H1 (cell line): ENCODE results near the gene C1GALT1. TPM values are rescaled to one million over a fixed set of nuclear protein-coding genes. Genes with fewer than 3 reads are reported as not detected.

Experiments used
- CTCF ChIA-PET: fragments of 300-600 bp; sonication (Branson Sonifier 250); formaldehyde crosslinking; loops from one replicate; lab custom pipeline; 2021; ENCODE audit not compliant: partially characterized antibody; lab: Charles Lee
- POLR2A ChIA-PET: fragments of 300-600 bp; sonication (Branson Sonifier 250); formaldehyde crosslinking; loops from one replicate; lab custom pipeline; 2021; ENCODE audit warnings: inconsistent platforms; ENCODE audit not compliant: partially characterized antibody; lab: Charles Lee
- DNase-seq, 2 experiments: peaks; one replicate each; pipeline versions ENCODE4 v3.0.0 to v3.0.0-alpha.2; 2010 to 2022; ENCODE audit warnings: low spot score in 2 of 2, low read depth in 1 of 2, mixed read lengths in 1 of 2
- FAIRE-seq: peaks from 2 replicates; lab custom pipeline; 2011; peaks lifted over from hg19 to GRCh38; lab: Jason Lieb, UNC
- H2AFZ ChIP-seq: 2 replicates; pipeline ENCODE4 v1.8.1; 2012; ENCODE audit warnings: low read length, inconsistent platforms
- H2AK5ac ChIP-seq: 2 replicates; pipeline ENCODE4 v1.6.1; 2013; ENCODE audit warnings: low read depth, low read length
- H2BK120ac ChIP-seq: replicated peaks from 2 replicates; pipeline ENCODE3; 2013; ENCODE audit warnings: low read depth, low read length, inconsistent platforms
- H2BK12ac ChIP-seq: 2 replicates; pipeline ENCODE4 v1.6.1; 2013; ENCODE audit warnings: low read depth, low read length
- H2BK15ac ChIP-seq: 2 replicates; pipeline ENCODE4 v1.6.1; 2013; ENCODE audit warnings: low read length
- H2BK20ac ChIP-seq: 2 replicates; pipeline ENCODE4 v1.6.1; 2013; ENCODE audit warnings: low read length
- H2BK5ac ChIP-seq: 2 replicates; pipeline ENCODE4 v1.6.1; 2013; ENCODE audit warnings: low read depth, low read length
- H3K14ac ChIP-seq: 2 replicates; pipeline ENCODE4 v1.6.1; 2013; ENCODE audit warnings: inconsistent platforms; ENCODE audit not compliant: insufficient read length
- H3K18ac ChIP-seq: 2 replicates; pipeline ENCODE4 v1.6.1; 2013; ENCODE audit warnings: low read length; ENCODE audit errors: extremely low read depth
- H3K23ac ChIP-seq: 2 replicates; pipeline ENCODE4 v1.6.1; 2013; ENCODE audit warnings: inconsistent platforms; ENCODE audit not compliant: insufficient read length
- H3K23me2 ChIP-seq: 2 replicates; pipeline ENCODE4 v1.6.1; 2013; ENCODE audit warnings: low read depth, low read length
- H3K27ac ChIP-seq: 2 replicates; pipeline ENCODE4 v1.6.1; 2011; ENCODE audit warnings: low read depth, low read length, inconsistent platforms
- H3K27me3 ChIP-seq, 4 experiments: replicated peaks in 1 of 4; 1 replicate in 1 of 4; 2 replicates in 3 of 4; pipeline versions ENCODE4 v1.6.1 to v1.8.1; 2011 to 2013; ENCODE audit warnings: low read length in 3 of 4, mild to moderate bottlenecking in 3 of 4, inconsistent platforms in 2 of 4, mixed read lengths in 2 of 4, moderate library complexity in 1 of 4; ENCODE audit not compliant: control insufficient read depth in 3 of 4, insufficient read depth in 3 of 4; ENCODE audit errors: extremely low read depth in 1 of 4
- H3K36me3 ChIP-seq, 4 experiments: 2 replicates each; pipeline versions ENCODE4 v1.6.1 to v1.8.1; 2011 to 2013; ENCODE audit warnings: mild to moderate bottlenecking in 4 of 4, low read length in 3 of 4, moderate library complexity in 2 of 4, control low read depth in 1 of 4, inconsistent platforms in 1 of 4; ENCODE audit not compliant: insufficient read depth in 4 of 4, control insufficient read depth in 2 of 4
- H3K4ac ChIP-seq: replicated peaks from 2 replicates; pipeline ENCODE3; 2013; ENCODE audit warnings: low read length, low read depth, mixed read lengths, inconsistent platforms; ENCODE audit not compliant: insufficient read length
- H3K4me1 ChIP-seq, 4 experiments: replicated peaks in 1 of 4; 1 replicate in 1 of 4; 2 replicates in 3 of 4; pipeline versions ENCODE4 v1.6.1 to v1.8.1; 2011 to 2013; ENCODE audit warnings: low read length in 3 of 4, inconsistent platforms in 2 of 4, mixed read lengths in 1 of 4; ENCODE audit not compliant: insufficient read depth in 4 of 4, control insufficient read depth in 3 of 4
- H3K4me2 ChIP-seq, 2 experiments: 2 replicates each; pipeline versions ENCODE4 v1.6.1 to v1.8.1; 2011 to 2013; ENCODE audit warnings: low read depth in 2 of 2, low read length in 2 of 2, control low read depth in 1 of 2, inconsistent platforms in 1 of 2, mild to moderate bottlenecking in 1 of 2; ENCODE audit not compliant: insufficient read depth in 1 of 2
- H3K4me3 ChIP-seq, 4 experiments: fragments of 200-600, 300-600 bp in 1 of 4; sonication (generic), shearing (Covaris generic), sonication (Bioruptor Twin) in 1 of 4; 2 replicates each; pipeline versions ENCODE4 v1.5.1 to v1.8.1; 2011 to 2016; ENCODE audit warnings: low read length in 4 of 4, low read depth in 3 of 4, control low read depth in 2 of 4, inconsistent platforms in 2 of 4, mild to moderate bottlenecking in 2 of 4, mixed read lengths in 1 of 4, moderate library complexity in 1 of 4; ENCODE audit not compliant: insufficient read depth in 2 of 4; ENCODE audit errors: extremely low read depth in 1 of 4
- H3K56ac ChIP-seq: replicated peaks from 2 replicates; pipeline ENCODE3; 2013; ENCODE audit warnings: low read depth, mild to moderate bottlenecking, mixed read lengths, low read length, inconsistent platforms; ENCODE audit not compliant: insufficient read length
- H3K79me1 ChIP-seq: 2 replicates; pipeline ENCODE4 v1.6.1; 2013; ENCODE audit warnings: low read depth, low read length, control low read depth
- H3K79me2 ChIP-seq, 2 experiments: 2 replicates each; pipeline versions ENCODE4 v1.6.1 to v1.8.1; 2012 to 2013; ENCODE audit warnings: low read length in 2 of 2, mild to moderate bottlenecking in 2 of 2, inconsistent platforms in 1 of 2; ENCODE audit not compliant: insufficient read depth in 2 of 2, control insufficient read depth in 1 of 2
- H3K9ac ChIP-seq, 4 experiments: replicated peaks in 1 of 4; 1 replicate in 1 of 4; 2 replicates in 3 of 4; pipeline versions ENCODE4 v1.6.1 to v1.8.1; 2011 to 2013; ENCODE audit warnings: low read depth in 3 of 4, low read length in 3 of 4, control low read depth in 2 of 4, mild to moderate bottlenecking in 2 of 4, moderate library complexity in 2 of 4, inconsistent platforms in 1 of 4; ENCODE audit errors: extremely low read depth in 1 of 4
- H3K9me3 ChIP-seq, 2 experiments: 2 replicates each; pipeline versions ENCODE4 v1.6.1 to v1.8.1; 2012 to 2013; ENCODE audit warnings: mild to moderate bottlenecking in 2 of 2, moderate library complexity in 2 of 2, control low read depth in 1 of 2, inconsistent platforms in 1 of 2, low read depth in 1 of 2, low read length in 1 of 2, mixed read lengths in 1 of 2; ENCODE audit not compliant: insufficient read depth in 2 of 2
- H4K20me1 ChIP-seq, 2 experiments: replicated peaks in 1 of 2; 2 replicates each; pipeline versions ENCODE3 to v1.8.1; 2011 to 2013; ENCODE audit warnings: inconsistent platforms in 2 of 2, low read length in 2 of 2, mild to moderate bottlenecking in 1 of 2; ENCODE audit not compliant: insufficient read depth in 2 of 2, control insufficient read depth in 1 of 2
- H4K5ac ChIP-seq: 2 replicates; pipeline ENCODE4 v1.6.1; 2013; ENCODE audit warnings: low read length, low read depth, mixed read lengths, inconsistent platforms; ENCODE audit not compliant: insufficient read length
- H4K8ac ChIP-seq: 2 replicates; pipeline ENCODE4 v1.8.0; 2013; ENCODE audit warnings: mild to moderate bottlenecking, moderate library complexity, low read length, inconsistent platforms; ENCODE audit not compliant: insufficient read depth; ENCODE audit errors: extremely low read depth
- H4K91ac ChIP-seq: replicated peaks from 2 replicates; pipeline ENCODE3; 2013; ENCODE audit warnings: low read length, mixed read lengths, inconsistent platforms; ENCODE audit not compliant: insufficient read length
- ATF2 ChIP-seq: IDR thresholded peaks from 2 replicates; pipeline ENCODE4 v1.6.1; 2012; ENCODE audit warnings: low read length, inconsistent platforms
- CBX8 ChIP-seq: fragments of 300-800, 300-1000 bp; sonication (generic); IDR thresholded peaks from 2 replicates; pipeline ENCODE4 v1.7.1; 2016; ENCODE audit warnings: low read depth, low read length, borderline replicate concordance
- CHD2 ChIP-seq: IDR thresholded peaks from 2 replicates; pipeline ENCODE4 v1.6.1; 2012; ENCODE audit warnings: low read length, improper control_type of control experiment
- EZH2 ChIP-seq: fragments of 200-600 bp; sonication (generic); IDR thresholded peaks from 2 replicates; pipeline ENCODE4 v1.7.1; 2012; ENCODE audit warnings: low read depth, mild to moderate bottlenecking, moderate library complexity, low read length, inconsistent platforms; ENCODE audit not compliant: severe bottlenecking
- GTF2F1 ChIP-seq: IDR thresholded peaks from 2 replicates; pipeline ENCODE4 v1.6.1; 2012; ENCODE audit warnings: low read depth, low read length, improper control_type of control experiment, borderline replicate concordance
- KDM4A ChIP-seq: IDR thresholded peaks from one replicate; pipeline ENCODE4 v1.7.1; 2012; ENCODE audit warnings: low read depth, mild to moderate bottlenecking, moderate library complexity, low read length, inconsistent platforms; ENCODE audit not compliant: severe bottlenecking
- MAX ChIP-seq: IDR thresholded peaks from 2 replicates; pipeline ENCODE4 v1.6.1; 2012; ENCODE audit warnings: inconsistent platforms
- PHF8 ChIP-seq: fragments of 200-600 bp; sonication (generic); conservative IDR thresholded peaks from 2 replicates; pipeline ENCODE4 v1.7.1; 2012; ENCODE audit warnings: low read depth, mild to moderate bottlenecking, inconsistent platforms, low read length, moderate library complexity
- TEAD4 ChIP-seq: IDR thresholded peaks from 2 replicates; pipeline ENCODE4 v1.6.1; 2012; ENCODE audit warnings: low read depth, low read length, inconsistent platforms, mixed read lengths
- USF2 ChIP-seq: IDR thresholded peaks from 2 replicates; pipeline ENCODE4 v1.6.1; 2011; ENCODE audit warnings: low read length, improper control_type of control experiment
- WGBS, 2 experiments: shearing (Covaris generic) in 1 of 2; methylation state at CpG; one replicate each; pipeline versions ENCODE4 v1.1.6 to v1.1.7; 2013 to 2015; ENCODE audit warnings: low lambda C conversion rate in 2 of 2, mixed read lengths in 2 of 2, inconsistent platforms in 1 of 2, low coverage in 1 of 2, missing lambda C conversion rate in 1 of 2; ENCODE audit not compliant: insufficient replicate concordance in 2 of 2, insufficient coverage in 1 of 2, insufficient read length in 1 of 2; ENCODE audit errors: extremely low coverage in 1 of 2, missing lambda C conversion rate in 1 of 2; 5-methylcytosine and 5-hydroxymethylcytosine counted together
- polyA plus RNA-seq, 7 experiments: library from polyadenylated mRNA; depleted of rRNA in 3 of 7; stranded (reverse) in 5 of 7; unstranded in 2 of 7; fragments of >200 nt in 5 of 7; fragments of 200-250 nt in 2 of 7; gene quantifications; 1 replicate in 5 of 7; 2 replicates in 1 of 7; 4 replicates in 1 of 7; pipeline versions ENCODE4 v1.2.1 to v1.2.3, GENCODE V29; 2011 to 2013; ENCODE audit warnings: missing spikeins in 2 of 7, mixed read lengths in 2 of 7
- total RNA-seq: library from RNA; stranded (reverse); fragmentation: NEBNext Ultra II Directional; extraction: Animal tissue kit (Norgen Biotek cat#: 25700); gene quantifications from 2 replicates; pipeline ENCODE4 v1.2.1, GENCODE V29; 2021

The C1GALT1 gene
- total and polyA plus RNA-seq, 2 of the 8 experiments (the other 6 are each of a cell fraction or from before 2014, with no cell fraction given): 18.7 to 94.2 TPM

DNA sequence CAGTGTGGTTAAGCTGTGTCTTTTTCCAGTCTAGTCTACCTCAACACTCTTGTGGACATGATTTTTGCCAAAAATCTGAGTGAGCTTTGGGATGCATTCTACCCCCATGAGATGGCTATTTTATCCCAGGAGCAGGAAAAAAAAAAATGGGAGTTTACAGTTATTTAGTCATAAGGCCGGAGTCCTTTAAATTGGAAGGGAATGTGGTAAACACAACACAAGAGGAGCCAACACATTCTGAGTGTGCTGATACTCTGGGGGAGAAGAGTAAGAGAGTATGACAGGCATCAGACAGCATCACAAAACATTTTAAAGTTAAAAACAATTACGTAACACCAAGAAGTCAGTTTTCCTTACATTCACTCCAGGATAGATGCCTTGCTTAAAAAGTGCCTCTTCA lies 46.1 kb downstream of the C1GALT1 start:
- Histone ChIP-seq H2AK5ac (no peak overlapping the region), H3K36me3 (no peaks in the 10 kb centered on the region; a peak in 1 of 8 replicates), H2BK120ac (no peak overlapping the region), H3K27ac (no peak overlapping the region), H3K79me2 (peaks cover 4 to 97% of the 10 kb centered on the region in 2 experiments; a peak in 3 of 4 replicates), H3K9me3 (no peaks in the 10 kb centered on the region), H3K4me3 (no peak overlapping the region), H3K4ac (no peak overlapping the region), H4K91ac (no peak overlapping the region), H3K9ac (no peak overlapping the region), H2BK5ac (no peak overlapping the region), H3K4me1 (peaks cover 0 to 10% (median 7%) of the 10 kb centered on the region in 4 experiments; a peak in 4 of 7 replicates), H2BK12ac (no peak overlapping the region), H3K23ac (no peak overlapping the region), H3K14ac (no peak overlapping the region), H2BK20ac (no peak overlapping the region), H3K27me3 (no peaks in the 10 kb centered on the region), H4K8ac (no peak overlapping the region), H2BK15ac (no peak overlapping the region), H4K5ac (no peak overlapping the region), H2AFZ (no peak overlapping the region), H3K56ac (no peak overlapping the region), H3K79me1 (no peaks in the 10 kb centered on the region), H4K20me1 (peaks cover 1 to 2% of the 10 kb centered on the region in 2 experiments), H3K4me2 (no peak overlapping the region), H3K23me2 (no peaks in the 10 kb centered on the region), H3K18ac (no peak overlapping the region)
- ChIA-PET CTCF (interaction anchor here (0.6 to 1.7 kb wide), 5 partner anchors 9 to 261 kb away, joined by 3 to 8 read pairs (median 3); no protein-coding TSS in a partner anchor), POLR2A (interaction anchor here (1.0 to 1.3 kb wide), 3 partner anchors 9 to 18 kb away, joined by 3 to 4 read pairs (median 3); no protein-coding TSS in a partner anchor)
- DNase-seq: no peak
- no peak for TF ChIP-seq USF2
- TF ChIP-seq EZH2: no peak
- no peak for TF ChIP-seq ATF2
- no peak for TF ChIP-seq KDM4A
- TF ChIP-seq CHD2: no peak
- TF ChIP-seq TEAD4: no peak
- TF ChIP-seq CBX8: no peak
- TF ChIP-seq PHF8: no peak
- no peak for TF ChIP-seq MAX
- no peak for TF ChIP-seq GTF2F1
- 90% methylated on average over 2 of the region's 2 CpGs; no CpG with 5 or more reads in 1 of the 2 experiments for WGBS, 2 experiments
- FAIRE-seq: no peak
